ENCODE data around the gene POLR2J3. TPM values are rescaled to one million over a fixed set of nuclear protein-coding genes. Genes with fewer than 3 reads are reported as not detected.
"Not testable (repeated sequence)": the region's sequence is repeated elsewhere in the genome, so short reads cannot be mapped to it uniquely, and the experiment has no call there.

The POLR2J3 gene
- total and polyA plus RNA-seq, 2 of the 8 experiments (the other 6 are each of a cell fraction or from before 2014, with no cell fraction given): 18.7 to 24.6 TPM

GRCh38 chr7:102578486-102578885, 6.1 kb upstream of the POLR2J3 start:
- H4K20me1 ChIP-seq (replicated peaks in 1 of 2; ENCODE audit: control insufficient read depth in 1 of 2, insufficient read depth in 2 of 2, low read length in 2 of 2); H3K18ac ChIP-seq (ENCODE audit: extremely low read depth, low read length); H3K9me3 ChIP-seq (ENCODE audit: insufficient read depth in 2 of 2, low read depth in 1 of 2, low read length in 1 of 2); H3K9ac ChIP-seq (replicated peaks in 1 of 4; ENCODE audit: extremely low read depth in 1 of 4, low read depth in 3 of 4, low read length in 3 of 4); H4K8ac ChIP-seq (ENCODE audit: extremely low read depth, insufficient read depth, low read length); H3K14ac ChIP-seq (ENCODE audit: insufficient read length); FAIRE-seq; H3K56ac ChIP-seq (replicated peaks; ENCODE audit: insufficient read length, low read depth, low read length); H3K27me3 ChIP-seq (replicated peaks in 1 of 4; ENCODE audit: control insufficient read depth in 3 of 4, extremely low read depth in 1 of 4, insufficient read depth in 3 of 4, low read length in 3 of 4); H4K5ac ChIP-seq (ENCODE audit: insufficient read length, low read depth, low read length); CTCF ChIA-PET (ENCODE audit: partially characterized antibody); H3K4me3 ChIP-seq (ENCODE audit: extremely low read depth in 1 of 4, insufficient read depth in 2 of 4, low read depth in 3 of 4, low read length in 4 of 4); H3K23me2 ChIP-seq (ENCODE audit: low read depth, low read length); H3K4ac ChIP-seq (replicated peaks; ENCODE audit: insufficient read length, low read depth, low read length); H4K91ac ChIP-seq (replicated peaks; ENCODE audit: insufficient read length, low read length); H3K27ac ChIP-seq (ENCODE audit: low read depth, low read length); H2BK15ac ChIP-seq (ENCODE audit: low read length); H3K23ac ChIP-seq (ENCODE audit: insufficient read length); H3K4me1 ChIP-seq (replicated peaks in 1 of 4; ENCODE audit: control insufficient read depth in 3 of 4, insufficient read depth in 4 of 4, low read length in 3 of 4); H3K79me2 ChIP-seq (ENCODE audit: control insufficient read depth in 1 of 2, insufficient read depth in 2 of 2, low read length in 2 of 2); H2BK5ac ChIP-seq (ENCODE audit: low read depth, low read length); H2BK12ac ChIP-seq (ENCODE audit: low read depth, low read length); H2AFZ ChIP-seq (ENCODE audit: low read length); H2BK120ac ChIP-seq (replicated peaks; ENCODE audit: low read depth, low read length); H3K4me2 ChIP-seq (ENCODE audit: insufficient read depth in 1 of 2, low read depth in 2 of 2, low read length in 2 of 2); H3K36me3 ChIP-seq (ENCODE audit: control insufficient read depth in 2 of 4, insufficient read depth in 4 of 4, low read length in 3 of 4); H2BK20ac ChIP-seq (ENCODE audit: low read length); H3K79me1 ChIP-seq (ENCODE audit: low read depth, low read length); POLR2A ChIA-PET (ENCODE audit: partially characterized antibody); H2AK5ac ChIP-seq (ENCODE audit: low read depth, low read length): not testable (repeated sequence)
- DNase-seq (ENCODE audit: low read depth in 1 of 2, low spot score in 2 of 2): peak in 1 of 2 experiments; percentile 54
- 86% methylated on average over 5 of the region's 5 CpGs; no CpG with 5 or more reads in 1 of the 2 experiments for WGBS, 2 experiments (ENCODE audit: extremely low coverage in 1 of 2, insufficient coverage in 1 of 2, insufficient read length in 1 of 2, insufficient replicate concordance in 2 of 2, low coverage in 1 of 2, low lambda C conversion rate in 2 of 2, missing lambda C conversion rate in 1 of 2)
